ENCODE measurements around the gene DNAJC21. TPM values are rescaled to one million over a fixed set of nuclear protein-coding genes. Genes with fewer than 3 reads are reported as not detected.

DNAJC21 gene
- total RNA-seq, 3 donors from 2014 or later (not counting 1 experiment from before 2014, with no cell fraction given) = 46.8 to 57.9 (median 56.1) TPM

GRCh38 chr5:34941936-34942335 lies 12.6 kb downstream of the DNAJC21 start:
- H3K9me3 Mint-ChIP-seq = no peaks in the 10 kb centered on the region
- Histone ChIP-seq H3K9me3 (ENCODE audit: control insufficient read depth, insufficient read depth, low read length) (no peaks in the 10 kb centered on the region), H3K36me3 (ENCODE audit: control insufficient read depth, insufficient read depth, low read length) (peaks cover 78% of the 10 kb centered on the region), H3K27ac (ENCODE audit: low read length) (no peak overlapping the region), H3K27me3 (ENCODE audit: control insufficient read depth, insufficient read depth, low read length) (no peaks in the 10 kb centered on the region), H3K4me3 (ENCODE audit: low read length) (no peak overlapping the region), H3K4me1 (ENCODE audit: control insufficient read depth, insufficient read depth, low read length) (no peaks in the 10 kb centered on the region)
- WGBS (ENCODE audit: insufficient coverage) = 97% methylated on average over 3 of the region's 3 CpGs
- no peak for TF ChIP-seq CTCF (IDR thresholded peaks at IDR 0.05)
- intact Hi-C loops (cut with micrococcal nuclease) = no loop called here
- no peak overlapping the region for H3K4me3 Mint-ChIP-seq
- no peak for DNase-seq
- no peaks in the 10 kb centered on the region for H3K27me3 Mint-ChIP-seq (ENCODE audit: low read depth in 2 of 2)
- ATAC-seq = no peak
- no peak overlapping the region for H3K27ac Mint-ChIP-seq
- peaks cover 19% of the 10 kb centered on the region for H3K36me3 Mint-ChIP-seq
- no peaks in the 10 kb centered on the region for H3K4me1 Mint-ChIP-seq

GRCh38 chr5:34944044-34944443 lies 14.7 kb downstream of the DNAJC21 start:
- peaks cover 75% of the 10 kb centered on the region for H3K36me3 ChIP-seq (ENCODE audit: control insufficient read depth, insufficient read depth, low read length)
- ATAC-seq = no peak

GRCh38 chr5:34944460-34945047 lies 15.2 kb downstream of the DNAJC21 start:
- intact Hi-C loops (cut with micrococcal nuclease) = no loop called here
- H3K4me1 Mint-ChIP-seq = no peaks in the 10 kb centered on the region
- no peak overlapping the region for H3K4me3 Mint-ChIP-seq
- ATAC-seq = no peak
- TF ChIP-seq CTCF (IDR thresholded peaks at IDR 0.05) = no peak
- Histone ChIP-seq H3K36me3 (ENCODE audit: control insufficient read depth, insufficient read depth, low read length) (peaks cover 76% of the 10 kb centered on the region), H3K9me3 (ENCODE audit: control insufficient read depth, insufficient read depth, low read length) (no peaks in the 10 kb centered on the region), H3K27me3 (ENCODE audit: control insufficient read depth, insufficient read depth, low read length) (no peaks in the 10 kb centered on the region), H3K27ac (ENCODE audit: low read length) (no peak overlapping the region), H3K4me1 (ENCODE audit: control insufficient read depth, insufficient read depth, low read length) (no peaks in the 10 kb centered on the region), H3K4me3 (ENCODE audit: low read length) (no peak overlapping the region)
- H3K27me3 Mint-ChIP-seq (ENCODE audit: low read depth in 2 of 2) = no peaks in the 10 kb centered on the region
- H3K27ac Mint-ChIP-seq = no peak overlapping the region
- no peak for DNase-seq
- H3K36me3 Mint-ChIP-seq = peaks cover 23% of the 10 kb centered on the region
- 92% methylated on average over 8 of the region's 11 CpGs for WGBS (ENCODE audit: insufficient coverage)
- no peaks in the 10 kb centered on the region for H3K9me3 Mint-ChIP-seq

More at GRCh38 chr5:34944044-34944443, 14.7 kb downstream of the DNAJC21 start:
- H3K9me3 ChIP-seq (ENCODE audit: control insufficient read depth, insufficient read depth, low read length) = no peaks in the 10 kb centered on the region
- no peaks in the 10 kb centered on the region for H3K27me3 ChIP-seq (ENCODE audit: control insufficient read depth, insufficient read depth, low read length)
- H3K4me1 Mint-ChIP-seq = no peaks in the 10 kb centered on the region
- H3K27ac Mint-ChIP-seq = no peak overlapping the region
- no peak overlapping the region for H3K4me3 ChIP-seq (ENCODE audit: low read length)
- H3K27ac ChIP-seq (ENCODE audit: low read length) = no peak overlapping the region
- H3K4me1 ChIP-seq (ENCODE audit: control insufficient read depth, insufficient read depth, low read length) = no peaks in the 10 kb centered on the region
- H3K4me3 Mint-ChIP-seq = no peak overlapping the region
- intact Hi-C loops (cut with micrococcal nuclease) = no loop called here
- H3K27me3 Mint-ChIP-seq (ENCODE audit: low read depth in 2 of 2) = no peaks in the 10 kb centered on the region
- 96% methylated on average over 2 of the region's 2 CpGs for WGBS (ENCODE audit: insufficient coverage)
- DNase-seq = no peak
- no peak for TF ChIP-seq CTCF (IDR thresholded peaks at IDR 0.05)
- peaks cover 23% of the 10 kb centered on the region for H3K36me3 Mint-ChIP-seq
- H3K9me3 Mint-ChIP-seq = no peaks in the 10 kb centered on the region

GRCh38 chr5:34957321-34957720 lies 28.0 kb downstream of the DNAJC21 start:
- peaks cover 15% of the 10 kb centered on the region for H3K36me3 Mint-ChIP-seq
- ATAC-seq = no peak
- no peak overlapping the region for H3K27ac Mint-ChIP-seq
- no peaks in the 10 kb centered on the region for H3K27me3 ChIP-seq (ENCODE audit: control insufficient read depth, insufficient read depth, low read length)
- intact Hi-C loops (cut with micrococcal nuclease) = loop anchor here (10.0 kb wide), 1 partner anchor 967 kb away; no protein-coding TSS in a partner anchor
- H3K27ac ChIP-seq (ENCODE audit: low read length) = no peak overlapping the region
- no peak overlapping the region for H3K4me3 Mint-ChIP-seq
- no peaks in the 10 kb centered on the region for H3K4me1 Mint-ChIP-seq
- no peak overlapping the region for H3K4me3 ChIP-seq (ENCODE audit: low read length)
- DNase-seq = no peak
- no peaks in the 10 kb centered on the region for H3K27me3 Mint-ChIP-seq (ENCODE audit: low read depth in 2 of 2)
- H3K9me3 ChIP-seq (ENCODE audit: control insufficient read depth, insufficient read depth, low read length) = no peaks in the 10 kb centered on the region
- no CpG with 5 or more reads among the region's 1 CpG for WGBS (ENCODE audit: insufficient coverage)
- no peaks in the 10 kb centered on the region for H3K4me1 ChIP-seq (ENCODE audit: control insufficient read depth, insufficient read depth, low read length)
- no peak for TF ChIP-seq CTCF (IDR thresholded peaks at IDR 0.05)
- H3K36me3 ChIP-seq (ENCODE audit: control insufficient read depth, insufficient read depth, low read length) = peaks cover 28% of the 10 kb centered on the region
- no peaks in the 10 kb centered on the region for H3K9me3 Mint-ChIP-seq
